Keratinocyte (primary cell): ENCODE measurements around the gene PAPPA. TPM values are rescaled to one million over a fixed set of nuclear protein-coding genes. Genes with fewer than 3 reads are reported as not detected.

ENCODE experiments used
- DNase-seq: peaks from one replicate; pipeline ENCODE4 v3.0.0-alpha.2; 2011; ENCODE audit warnings: low read depth, missing footprints, low spot score
- FAIRE-seq: peaks from 2 replicates; lab custom pipeline; 2011; peaks lifted over from hg19 to GRCh38; lab: Jason Lieb, UNC
- H2AFZ ChIP-seq: 2 replicates; pipeline ENCODE4 v1.6.0; 2012; ENCODE audit warnings: low read length, control low read depth, inconsistent platforms; ENCODE audit not compliant: control insufficient read depth
- H3K27ac ChIP-seq: 2 replicates; pipeline ENCODE4 v1.5.1; 2011; ENCODE audit warnings: low read length; ENCODE audit not compliant: control insufficient read depth, insufficient read depth
- H3K27me3 ChIP-seq: 3 replicates; pipeline ENCODE4 v1.6.0; 2011; ENCODE audit warnings: low read length; ENCODE audit not compliant: control insufficient read depth, insufficient read depth; ENCODE audit errors: extremely low read depth
- H3K36me3 ChIP-seq, 2 experiments: 2 replicates in 1 of 2; 3 replicates in 1 of 2; pipeline ENCODE4 v1.5.1; 2011; ENCODE audit warnings: low read length in 2 of 2, mild to moderate bottlenecking in 1 of 2; ENCODE audit not compliant: control insufficient read depth in 2 of 2, insufficient read depth in 2 of 2; ENCODE audit errors: extremely low read depth in 1 of 2
- H3K4me1 ChIP-seq: 3 replicates; pipeline ENCODE4 v1.5.1; 2011; ENCODE audit warnings: low read length; ENCODE audit not compliant: control insufficient read depth, insufficient read depth; ENCODE audit errors: extremely low read depth
- H3K4me2 ChIP-seq: 3 replicates; pipeline ENCODE4 v1.6.0; 2011; ENCODE audit warnings: low read depth, low read length; ENCODE audit not compliant: control insufficient read depth, insufficient read depth; ENCODE audit errors: extremely low read depth
- H3K4me3 ChIP-seq, 3 experiments: fragments of 200-600 bp in 1 of 3; sonication (generic) in 1 of 3; 2 replicates in 2 of 3; 3 replicates in 1 of 3; pipeline ENCODE4 v1.5.1; 2011 to 2016; ENCODE audit warnings: low read length in 3 of 3, mild to moderate bottlenecking in 3 of 3, control low read depth in 2 of 3, inconsistent platforms in 1 of 3, low read depth in 1 of 3, mixed read lengths in 1 of 3, mixed run types in 1 of 3, moderate library complexity in 1 of 3; ENCODE audit not compliant: control insufficient read depth in 2 of 3, insufficient read depth in 2 of 3; ENCODE audit errors: extremely low read depth in 1 of 3
- H3K79me2 ChIP-seq: 2 replicates; pipeline ENCODE4 v1.6.0; 2012; ENCODE audit warnings: low read length; ENCODE audit not compliant: control insufficient read depth, insufficient read depth
- H3K9ac ChIP-seq: 3 replicates; pipeline ENCODE4 v1.6.0; 2011; ENCODE audit warnings: low read length; ENCODE audit not compliant: control insufficient read depth, insufficient read depth; ENCODE audit errors: extremely low read depth
- H3K9me1 ChIP-seq: 3 replicates; pipeline ENCODE4 v1.6.0; 2011; ENCODE audit warnings: low read length; ENCODE audit not compliant: control insufficient read depth, insufficient read depth; ENCODE audit errors: extremely low read depth
- H3K9me3 ChIP-seq: 2 replicates; pipeline ENCODE4 v1.5.1; 2012; ENCODE audit warnings: low read depth, low read length; ENCODE audit not compliant: control insufficient read depth
- H4K20me1 ChIP-seq: 3 replicates; pipeline ENCODE4 v1.6.0; 2011; ENCODE audit warnings: low read length; ENCODE audit not compliant: control insufficient read depth, insufficient read depth; ENCODE audit errors: extremely low read depth
- CTCF ChIP-seq, 3 experiments: IDR thresholded peaks in 1 of 3; conservative IDR thresholded peaks in 1 of 3; optimal IDR thresholded peaks in 1 of 3; 2 replicates in 2 of 3; 3 replicates in 1 of 3; pipeline versions ENCODE3 to v1.5.1; 2011; ENCODE audit warnings: low read length in 3 of 3, mild to moderate bottlenecking in 3 of 3, moderate library complexity in 2 of 3, control low read depth in 1 of 3, inconsistent platforms in 1 of 3; ENCODE audit not compliant: insufficient read depth in 2 of 3; ENCODE audit errors: extremely low read depth in 1 of 3
- EZH2 ChIP-seq: IDR thresholded peaks from one replicate; pipeline ENCODE4 v1.6.1; 2012; ENCODE audit warnings: inconsistent platforms, mild to moderate bottlenecking, low read length, moderate library complexity
- dilution Hi-C: fragments of 300-500 bp; cut with MboI; formaldehyde crosslinking; loops from one replicate; pipeline ENCODE4 v1.7.0; 2020; ENCODE audit warnings: low sequenced_read_pairs; ENCODE audit not compliant: extremely low pct_ligation_motif_present
- polyA plus RNA-seq, 5 experiments: library from polyadenylated mRNA; depleted of rRNA in 3 of 5; stranded (reverse) in 3 of 5; stranded (forward) in 1 of 5; unstranded in 1 of 5; fragments of >200 nt; gene quantifications; 1 replicate in 1 of 5; 2 replicates in 3 of 5; 3 replicates in 1 of 5; pipeline versions ENCODE4 v1.2.1 to v1.2.3, GENCODE V29; 2011 to 2012; ENCODE audit warnings: missing spikeins in 2 of 5, low read depth in 1 of 5, low replicate concordance in 1 of 5

Gene PAPPA
- polyA plus RNA-seq, 1 donor (not counting 4 experiments of a cell fraction or from before 2014, with no cell fraction given) = 0.77 TPM

GRCh38 chr9:116320290-116320689 lies 166.7 kb downstream of the PAPPA start:
- Histone ChIP-seq H3K4me3 (no peak overlapping the region), H3K4me1 (no peaks in the 10 kb centered on the region), H3K4me2 (no peak overlapping the region), H3K9me1 (no peaks in the 10 kb centered on the region), H3K9ac (no peak overlapping the region), H3K27ac (no peak overlapping the region), H3K27me3 (no peaks in the 10 kb centered on the region), H3K79me2 (no peaks in the 10 kb centered on the region), H3K36me3 (no peaks in the 10 kb centered on the region), H4K20me1 (no peaks in the 10 kb centered on the region), H2AFZ (no peak overlapping the region), H3K9me3 (no peaks in the 10 kb centered on the region)
- TF ChIP-seq EZH2 (no peak), CTCF (optimal IDR thresholded peaks at IDR 0.05 in 1 of 3, IDR thresholded peaks at IDR 0.05 in 1 of 3, conservative IDR thresholded peaks at IDR 0.05 in 1 of 3; ENCODE audit: extremely low read depth in 1 of 3, insufficient read depth in 2 of 3, low read length in 3 of 3) (no peak)
- DNase-seq (no peak), FAIRE-seq (no peak)
- dilution Hi-C loops = no loop called here

GRCh38 chr9:116322521-116322920 lies 168.9 kb downstream of the PAPPA start:
- TF ChIP-seq CTCF (optimal IDR thresholded peaks at IDR 0.05 in 1 of 3, IDR thresholded peaks at IDR 0.05 in 1 of 3, conservative IDR thresholded peaks at IDR 0.05 in 1 of 3; ENCODE audit: extremely low read depth in 1 of 3, insufficient read depth in 2 of 3, low read length in 3 of 3) = no peak
- TF ChIP-seq EZH2 = no peak
- FAIRE-seq = no peak
- Histone ChIP-seq H2AFZ (no peak overlapping the region), H3K27me3 (no peaks in the 10 kb centered on the region), H4K20me1 (no peaks in the 10 kb centered on the region), H3K4me1 (no peaks in the 10 kb centered on the region), H3K79me2 (no peaks in the 10 kb centered on the region), H3K9me1 (no peaks in the 10 kb centered on the region), H3K4me2 (no peak overlapping the region), H3K9ac (no peak overlapping the region), H3K4me3 (no peak overlapping the region), H3K27ac (no peak overlapping the region), H3K9me3 (no peaks in the 10 kb centered on the region), H3K36me3 (no peaks in the 10 kb centered on the region)
- DNase-seq = no peak
- dilution Hi-C loops = no loop called here
